Measurements from ENCODE around the gene PITX1. TPM values are rescaled to one million over a fixed set of nuclear protein-coding genes. Genes with fewer than 3 reads are reported as not detected.

Gene PITX1
- total RNA-seq, 2 donors from 2014 or later: 7.8 to 9.9 TPM

- no peak for DNase-seq
- Histone ChIP-seq H3K27ac (no peak overlapping the region), H3K9me3 (no peaks in the 10 kb centered on the region), H3K36me3 (no peaks in the 10 kb centered on the region), H3K9ac (ENCODE audit: low read depth in 2 of 2, low read length in 2 of 2) (no peak overlapping the region), H3K4me1 (no peaks in the 10 kb centered on the region), H3K4me3 (no peak overlapping the region), H3K27me3 (no peaks in the 10 kb centered on the region)
- no peak for TF ChIP-seq CTCF (IDR thresholded peaks at IDR 0.05)
- intact Hi-C loops (cut with DNase I): no loop called here
These were observed 21.9 kb downstream of the PITX1 start for GRCh38 chr5:135012033-135012588.

GRCh38 chr5:135011355-135012032 lies 22.5 kb downstream of the PITX1 start:
- H3K9me3 ChIP-seq: no peaks in the 10 kb centered on the region
- no peak overlapping the region for H3K4me3 ChIP-seq
- intact Hi-C loops (cut with DNase I): no loop called here
- no peak for DNase-seq
- H3K9ac ChIP-seq (ENCODE audit: low read depth in 2 of 2, low read length in 2 of 2): no peak overlapping the region
- H3K4me1 ChIP-seq: no peaks in the 10 kb centered on the region
- H3K27ac ChIP-seq: no peak overlapping the region
- no peaks in the 10 kb centered on the region for H3K27me3 ChIP-seq
- no peaks in the 10 kb centered on the region for H3K36me3 ChIP-seq
- TF ChIP-seq CTCF (IDR thresholded peaks at IDR 0.05): no peak

GRCh38 chr5:135010502-135011354 lies 23.3 kb downstream of the PITX1 start:
- Histone ChIP-seq H3K27ac (no peak overlapping the region), H3K9me3 (no peaks in the 10 kb centered on the region), H3K27me3 (no peaks in the 10 kb centered on the region), H3K4me3 (no peak overlapping the region), H3K4me1 (no peaks in the 10 kb centered on the region), H3K36me3 (no peaks in the 10 kb centered on the region), H3K9ac (ENCODE audit: low read depth in 2 of 2, low read length in 2 of 2) (no peak overlapping the region)
- no peak for TF ChIP-seq CTCF (IDR thresholded peaks at IDR 0.05)
- DNase-seq: no peak
- intact Hi-C loops (cut with DNase I): no loop called here

- H3K9ac ChIP-seq (ENCODE audit: low read depth in 2 of 2, low read length in 2 of 2): no peak overlapping the region
- intact Hi-C loops (cut with DNase I): no loop called here
- no peak for DNase-seq
These were observed 24.1 kb downstream of the PITX1 start for GRCh38 chr5:135009736-135010501.

More at GRCh38 chr5:135009736-135010501, 24.1 kb downstream of the PITX1 start:
- H3K27me3 ChIP-seq: no peaks in the 10 kb centered on the region
- H3K27ac ChIP-seq: no peak overlapping the region
- H3K36me3 ChIP-seq: no peaks in the 10 kb centered on the region
- no peaks in the 10 kb centered on the region for H3K4me1 ChIP-seq
- no peak for TF ChIP-seq CTCF (IDR thresholded peaks at IDR 0.05)
- no peaks in the 10 kb centered on the region for H3K9me3 ChIP-seq
- H3K4me3 ChIP-seq: no peak overlapping the region

All from colonic mucosa (tissue), 4 donors.